ENCODE results near the gene ASTN2. TPM values are rescaled to one million over a fixed set of nuclear protein-coding genes. Genes with fewer than 3 reads are reported as not detected.

The ASTN2 gene
- total RNA-seq, 1 donor from 2014 or later, result 7.3 TPM

DNA sequence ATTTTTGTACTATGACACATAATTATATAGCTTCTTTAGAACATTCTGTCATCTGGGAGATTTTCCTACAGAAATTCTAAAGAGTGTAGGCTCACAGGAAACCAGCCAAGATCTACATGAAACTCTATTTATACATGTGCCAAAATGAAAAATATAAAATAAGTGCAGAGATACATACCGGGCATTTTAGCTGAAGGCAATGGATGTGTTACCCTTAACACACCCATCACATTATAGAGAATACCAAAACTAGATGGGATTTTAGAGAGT, 601.9 kb downstream of the ASTN2 start:
- Histone ChIP-seq H3K27ac (ENCODE audit: low read depth, low read length) (no peak overlapping the region), H3K4me1 (ENCODE audit: control insufficient read depth in 3 of 3, insufficient read depth in 3 of 3, low read length in 3 of 3) (no peaks in the 10 kb centered on the region), H3K9ac (ENCODE audit: low read depth in 1 of 3, low read length in 3 of 3) (no peak overlapping the region), H3K36me3 (ENCODE audit: control insufficient read depth in 3 of 3, insufficient read depth in 3 of 3, low read length in 3 of 3) (no peaks in the 10 kb centered on the region), H3K9me3 (ENCODE audit: control insufficient read depth in 3 of 3, low read length in 3 of 3) (no peaks in the 10 kb centered on the region), H3K27me3 (ENCODE audit: control insufficient read depth in 3 of 3, insufficient read depth in 3 of 3, low read length in 3 of 3) (no peaks in the 10 kb centered on the region), H3K4me3 (ENCODE audit: low read length in 3 of 3) (no peak overlapping the region)

DNA sequence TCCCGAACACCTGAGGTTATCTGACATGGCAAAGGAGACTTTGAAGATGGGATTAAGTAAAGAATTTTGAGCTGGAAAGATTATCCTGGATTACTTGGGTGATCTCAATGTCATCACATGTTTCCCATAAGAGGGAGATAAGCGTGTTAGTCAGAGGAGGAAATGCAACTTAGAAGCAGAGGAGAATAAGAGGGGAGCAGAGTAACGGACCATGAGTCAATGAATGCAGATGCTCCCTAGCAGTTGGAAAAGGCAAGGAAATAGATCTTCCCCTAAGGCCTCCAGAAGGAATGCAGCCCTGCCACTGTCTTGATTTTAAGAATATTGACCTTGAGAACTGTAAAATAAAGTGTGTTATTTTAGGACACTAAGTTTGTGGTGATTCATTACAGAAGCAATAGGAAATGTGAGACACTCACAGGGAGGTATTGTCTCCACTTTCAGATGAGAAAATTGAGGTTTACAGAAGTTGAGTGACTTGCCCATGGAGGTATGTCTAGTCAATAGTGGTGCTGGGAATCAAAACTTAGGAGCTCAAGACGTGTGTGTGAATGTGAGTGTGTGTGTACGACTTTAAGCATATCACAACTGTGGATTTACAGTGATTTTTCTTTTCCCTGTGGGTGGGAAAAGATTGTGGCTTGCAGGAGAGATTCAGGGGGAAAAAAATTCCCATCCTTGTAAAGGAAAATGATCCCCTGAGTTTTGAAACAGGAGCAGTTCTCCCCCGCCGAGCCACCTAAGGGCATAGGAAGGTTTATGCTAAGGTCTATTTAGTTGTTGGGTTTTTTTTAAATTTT, 602.4 kb downstream of the ASTN2 start:
- no peaks in the 10 kb centered on the region for H3K9me3 ChIP-seq (ENCODE audit: control insufficient read depth in 3 of 3, low read length in 3 of 3)
- no peaks in the 10 kb centered on the region for H3K4me1 ChIP-seq (ENCODE audit: control insufficient read depth in 3 of 3, insufficient read depth in 3 of 3, low read length in 3 of 3)
- H3K9ac ChIP-seq (ENCODE audit: low read depth in 1 of 3, low read length in 3 of 3), result no peak overlapping the region
- H3K36me3 ChIP-seq (ENCODE audit: control insufficient read depth in 3 of 3, insufficient read depth in 3 of 3, low read length in 3 of 3), result no peaks in the 10 kb centered on the region
- H3K27ac ChIP-seq (ENCODE audit: low read depth, low read length), result no peak overlapping the region
- H3K4me3 ChIP-seq (ENCODE audit: low read length in 3 of 3), result no peak overlapping the region
- no peaks in the 10 kb centered on the region for H3K27me3 ChIP-seq (ENCODE audit: control insufficient read depth in 3 of 3, insufficient read depth in 3 of 3, low read length in 3 of 3)

DNA sequence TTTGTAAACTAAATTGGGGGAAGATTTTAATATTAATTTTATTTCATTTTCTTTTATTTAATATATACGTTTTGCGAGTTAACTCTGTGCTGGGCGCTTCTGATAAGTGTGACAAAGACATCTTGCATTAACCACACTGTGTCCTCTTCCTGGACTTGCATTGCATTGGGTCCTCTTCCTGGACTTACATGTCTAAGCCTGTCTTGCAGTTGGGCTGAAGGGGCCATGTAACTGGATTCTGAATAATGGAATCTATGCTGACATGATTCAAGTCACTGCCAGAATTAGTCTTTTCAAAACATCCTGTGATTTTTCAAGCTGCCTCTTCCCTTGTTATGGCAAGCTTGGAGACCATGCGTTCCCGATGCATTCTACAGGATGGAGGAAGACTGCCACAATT, 605.2 kb downstream of the ASTN2 start:
- no peak overlapping the region for H3K9ac ChIP-seq (ENCODE audit: low read depth in 1 of 3, low read length in 3 of 3)
- H3K9me3 ChIP-seq (ENCODE audit: control insufficient read depth in 3 of 3, low read length in 3 of 3), result no peaks in the 10 kb centered on the region
- no peaks in the 10 kb centered on the region for H3K36me3 ChIP-seq (ENCODE audit: control insufficient read depth in 3 of 3, insufficient read depth in 3 of 3, low read length in 3 of 3)
- H3K27ac ChIP-seq (ENCODE audit: low read depth, low read length), result no peak overlapping the region
- no peaks in the 10 kb centered on the region for H3K27me3 ChIP-seq (ENCODE audit: control insufficient read depth in 3 of 3, insufficient read depth in 3 of 3, low read length in 3 of 3)
- no peak overlapping the region for H3K4me3 ChIP-seq (ENCODE audit: low read length in 3 of 3)
- no peaks in the 10 kb centered on the region for H3K4me1 ChIP-seq (ENCODE audit: control insufficient read depth in 3 of 3, insufficient read depth in 3 of 3, low read length in 3 of 3)

DNA sequence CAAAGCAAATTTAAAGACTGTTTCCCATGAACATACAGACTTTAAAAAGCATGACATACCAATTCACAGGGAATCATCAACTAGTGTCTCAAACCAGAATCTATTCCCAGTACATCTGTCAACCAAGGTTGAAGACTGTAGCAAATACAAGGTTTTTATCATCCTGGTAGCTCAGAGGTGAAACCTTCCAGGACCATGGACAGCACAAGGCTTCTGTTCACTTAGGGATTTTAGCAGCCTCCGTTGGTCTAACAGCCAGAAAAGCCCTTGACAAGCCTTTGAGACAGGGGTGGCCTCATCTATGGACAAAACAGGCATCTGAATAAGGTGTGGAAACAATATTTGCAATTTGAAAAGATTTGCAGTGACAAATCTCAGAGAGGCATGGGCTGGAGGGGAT, 608.8 kb downstream of the ASTN2 start:
- H3K4me1 ChIP-seq (ENCODE audit: control insufficient read depth in 3 of 3, insufficient read depth in 3 of 3, low read length in 3 of 3), result no peaks in the 10 kb centered on the region
- no peak overlapping the region for H3K4me3 ChIP-seq (ENCODE audit: low read length in 3 of 3)
- H3K9ac ChIP-seq (ENCODE audit: low read depth in 1 of 3, low read length in 3 of 3), result no peak overlapping the region
- no peaks in the 10 kb centered on the region for H3K9me3 ChIP-seq (ENCODE audit: control insufficient read depth in 3 of 3, low read length in 3 of 3)
- H3K27me3 ChIP-seq (ENCODE audit: control insufficient read depth in 3 of 3, insufficient read depth in 3 of 3, low read length in 3 of 3), result no peaks in the 10 kb centered on the region
- no peak overlapping the region for H3K27ac ChIP-seq (ENCODE audit: low read depth, low read length)
- no peaks in the 10 kb centered on the region for H3K36me3 ChIP-seq (ENCODE audit: control insufficient read depth in 3 of 3, insufficient read depth in 3 of 3, low read length in 3 of 3)

DNA sequence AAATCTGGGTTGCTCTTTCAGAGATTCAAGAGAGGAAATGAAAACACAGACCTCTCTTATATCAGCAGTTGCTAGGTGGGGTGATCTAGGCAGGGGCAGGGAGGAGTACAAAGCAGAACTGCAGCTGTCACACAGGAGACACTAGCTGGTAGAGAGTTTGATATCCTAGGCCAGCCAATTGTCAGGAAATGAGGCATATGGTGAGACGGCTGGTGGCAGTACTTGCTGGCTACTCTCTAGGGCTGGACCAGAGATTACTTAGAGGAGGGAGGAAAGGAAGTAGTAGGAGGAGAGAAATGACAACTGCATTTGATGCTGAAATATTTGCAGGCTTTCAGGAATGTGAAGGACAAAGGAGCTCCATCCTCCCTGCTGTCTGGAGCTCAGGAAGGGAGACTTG, 614.0 kb downstream of the ASTN2 start:
- H3K36me3 ChIP-seq (ENCODE audit: control insufficient read depth in 3 of 3, insufficient read depth in 3 of 3, low read length in 3 of 3), result no peaks in the 10 kb centered on the region
- no peak overlapping the region for H3K27ac ChIP-seq (ENCODE audit: low read depth, low read length)
- H3K4me3 ChIP-seq (ENCODE audit: low read length in 3 of 3), result no peak overlapping the region
- H3K9ac ChIP-seq (ENCODE audit: low read depth in 1 of 3, low read length in 3 of 3), result no peak overlapping the region
- H3K9me3 ChIP-seq (ENCODE audit: control insufficient read depth in 3 of 3, low read length in 3 of 3), result no peaks in the 10 kb centered on the region
- H3K4me1 ChIP-seq (ENCODE audit: control insufficient read depth in 3 of 3, insufficient read depth in 3 of 3, low read length in 3 of 3), result no peaks in the 10 kb centered on the region
- peaks cover 0 to 2% (median 0%) of the 10 kb centered on the region in 3 donors for H3K27me3 ChIP-seq (ENCODE audit: control insufficient read depth in 3 of 3, insufficient read depth in 3 of 3, low read length in 3 of 3)

DNA sequence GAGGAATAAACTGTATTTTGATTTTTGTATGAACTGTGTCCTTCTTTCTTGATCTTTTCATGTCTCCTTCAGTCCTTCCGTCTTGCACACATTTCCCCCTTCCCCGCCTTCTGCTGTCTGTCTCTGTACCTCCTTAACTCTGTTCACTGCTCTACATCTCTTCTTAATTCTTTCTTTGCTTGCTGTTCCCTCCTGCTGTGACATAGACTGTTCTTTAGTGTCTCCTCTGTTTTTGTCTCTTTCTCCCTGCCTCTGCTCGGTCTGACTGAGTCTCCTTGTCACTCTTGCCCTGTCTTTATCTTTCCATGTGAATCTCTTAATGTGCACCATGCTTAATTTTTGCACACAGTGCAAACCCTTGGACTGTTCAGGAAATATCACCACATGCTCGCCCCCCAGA, 614.8 kb downstream of the ASTN2 start:
- H3K27ac ChIP-seq (ENCODE audit: low read depth, low read length), result no peak overlapping the region
- no peak overlapping the region for H3K9ac ChIP-seq (ENCODE audit: low read depth in 1 of 3, low read length in 3 of 3)
- no peaks in the 10 kb centered on the region for H3K9me3 ChIP-seq (ENCODE audit: control insufficient read depth in 3 of 3, low read length in 3 of 3)
- no peaks in the 10 kb centered on the region for H3K36me3 ChIP-seq (ENCODE audit: control insufficient read depth in 3 of 3, insufficient read depth in 3 of 3, low read length in 3 of 3)
- peaks cover 0 to 2% (median 0%) of the 10 kb centered on the region in 3 donors for H3K27me3 ChIP-seq (ENCODE audit: control insufficient read depth in 3 of 3, insufficient read depth in 3 of 3, low read length in 3 of 3)
- H3K4me3 ChIP-seq (ENCODE audit: low read length in 3 of 3), result no peak overlapping the region
- no peaks in the 10 kb centered on the region for H3K4me1 ChIP-seq (ENCODE audit: control insufficient read depth in 3 of 3, insufficient read depth in 3 of 3, low read length in 3 of 3)

DNA sequence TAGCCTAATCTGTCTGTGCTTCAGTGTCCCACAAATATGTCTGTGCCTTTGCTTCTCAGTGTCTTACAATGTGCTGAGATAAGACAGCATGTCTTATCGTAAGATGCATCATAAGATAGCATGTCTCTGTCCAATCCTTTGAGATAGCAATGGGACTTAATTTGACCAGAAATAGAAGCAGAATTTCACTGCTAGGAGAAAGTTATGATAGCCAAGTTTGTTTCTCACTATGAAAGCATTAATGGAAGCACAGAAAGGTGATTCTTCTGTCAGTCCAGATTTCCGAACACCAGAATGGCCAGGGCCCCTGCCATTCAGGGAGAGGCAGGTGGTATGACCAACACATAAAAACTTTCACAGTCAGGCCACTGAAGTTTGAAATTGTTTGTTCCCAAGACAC, 616.3 kb downstream of the ASTN2 start:
- Histone ChIP-seq H3K27me3 (ENCODE audit: control insufficient read depth in 3 of 3, insufficient read depth in 3 of 3, low read length in 3 of 3) (peaks cover 0 to 2% (median 0%) of the 10 kb centered on the region in 3 donors), H3K9me3 (ENCODE audit: control insufficient read depth in 3 of 3, low read length in 3 of 3) (no peaks in the 10 kb centered on the region), H3K4me3 (ENCODE audit: low read length in 3 of 3) (no peak overlapping the region), H3K27ac (ENCODE audit: low read depth, low read length) (no peak overlapping the region), H3K9ac (ENCODE audit: low read depth in 1 of 3, low read length in 3 of 3) (no peak overlapping the region), H3K36me3 (ENCODE audit: control insufficient read depth in 3 of 3, insufficient read depth in 3 of 3, low read length in 3 of 3) (no peaks in the 10 kb centered on the region), H3K4me1 (ENCODE audit: control insufficient read depth in 3 of 3, insufficient read depth in 3 of 3, low read length in 3 of 3) (no peaks in the 10 kb centered on the region)

DNA sequence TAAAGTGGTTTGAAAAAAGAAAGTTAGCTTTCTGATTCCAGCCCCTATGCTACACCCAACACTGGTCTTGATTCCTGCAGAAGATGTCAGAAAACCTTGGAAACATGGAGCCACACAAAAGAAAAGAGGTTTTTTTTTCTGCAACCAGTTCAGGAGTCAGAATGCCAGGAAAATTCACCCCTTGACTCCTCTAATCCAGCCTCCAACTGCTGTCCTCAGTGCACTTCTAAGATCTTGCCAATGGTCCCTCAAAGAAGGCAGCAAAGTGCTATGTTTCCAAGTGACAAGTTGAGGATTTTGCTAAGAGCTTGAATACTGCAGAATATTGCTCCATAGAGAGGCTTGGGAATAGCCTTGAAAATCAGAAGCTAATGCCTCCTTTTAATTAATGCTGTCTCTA, 617.6 kb downstream of the ASTN2 start:
- Histone ChIP-seq H3K9me3 (ENCODE audit: control insufficient read depth in 3 of 3, low read length in 3 of 3) (no peaks in the 10 kb centered on the region), H3K36me3 (ENCODE audit: control insufficient read depth in 3 of 3, insufficient read depth in 3 of 3, low read length in 3 of 3) (no peaks in the 10 kb centered on the region), H3K4me1 (ENCODE audit: control insufficient read depth in 3 of 3, insufficient read depth in 3 of 3, low read length in 3 of 3) (no peaks in the 10 kb centered on the region), H3K27me3 (ENCODE audit: control insufficient read depth in 3 of 3, insufficient read depth in 3 of 3, low read length in 3 of 3) (peaks cover 0 to 2% (median 0%) of the 10 kb centered on the region in 3 donors), H3K27ac (ENCODE audit: low read depth, low read length) (no peak overlapping the region), H3K4me3 (ENCODE audit: low read length in 3 of 3) (no peak overlapping the region), H3K9ac (ENCODE audit: low read depth in 1 of 3, low read length in 3 of 3) (no peak overlapping the region)

DNA sequence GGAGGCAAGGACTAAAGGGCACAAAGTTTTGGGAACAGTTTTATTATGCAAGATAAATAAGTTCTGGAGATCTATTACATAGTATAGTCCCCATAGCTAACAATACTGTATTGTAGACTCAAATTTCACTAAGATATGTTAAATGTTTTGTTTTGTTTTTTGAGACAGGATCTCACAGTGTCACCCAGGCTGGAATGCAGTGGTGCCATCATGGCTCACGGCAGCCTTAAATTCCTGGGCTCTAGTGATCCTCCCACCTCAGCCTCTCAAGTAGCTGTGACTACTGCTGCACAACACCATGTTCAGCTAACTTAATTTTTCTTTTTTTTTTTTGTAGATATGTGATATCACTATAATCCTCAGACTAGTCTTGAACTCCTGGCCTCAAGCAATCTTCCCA, 618.2 kb downstream of the ASTN2 start:
- H3K27me3 ChIP-seq (ENCODE audit: control insufficient read depth in 3 of 3, insufficient read depth in 3 of 3, low read length in 3 of 3), result peaks cover 0 to 2% (median 0%) of the 10 kb centered on the region in 3 donors
- H3K4me1 ChIP-seq (ENCODE audit: control insufficient read depth in 3 of 3, insufficient read depth in 3 of 3, low read length in 3 of 3), result no peaks in the 10 kb centered on the region
- H3K9ac ChIP-seq (ENCODE audit: low read depth in 1 of 3, low read length in 3 of 3), result no peak overlapping the region
- H3K4me3 ChIP-seq (ENCODE audit: low read length in 3 of 3), result no peak overlapping the region
- no peaks in the 10 kb centered on the region for H3K9me3 ChIP-seq (ENCODE audit: control insufficient read depth in 3 of 3, low read length in 3 of 3)
- H3K27ac ChIP-seq (ENCODE audit: low read depth, low read length), result no peak overlapping the region
- H3K36me3 ChIP-seq (ENCODE audit: control insufficient read depth in 3 of 3, insufficient read depth in 3 of 3, low read length in 3 of 3), result no peaks in the 10 kb centered on the region

DNA sequence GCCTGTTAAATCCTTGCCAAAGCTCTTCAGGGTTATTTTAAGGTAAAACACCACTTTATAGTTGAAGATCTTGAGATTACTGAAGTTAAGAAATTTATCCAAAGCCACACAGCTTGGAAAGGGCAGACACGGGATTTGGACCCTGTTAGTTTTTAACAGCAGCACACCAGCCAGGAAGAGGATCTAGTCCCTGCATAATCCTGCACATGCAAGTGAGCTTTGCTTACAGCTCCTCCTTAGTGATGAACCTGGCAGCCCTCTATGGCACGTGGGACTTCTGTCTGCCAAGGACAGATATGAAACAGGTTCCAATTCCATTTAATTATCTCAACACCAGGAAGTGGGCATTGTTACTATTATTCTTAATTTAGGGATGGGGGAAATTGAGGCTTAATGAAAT, 619.0 kb downstream of the ASTN2 start:
- H3K4me1 ChIP-seq (ENCODE audit: control insufficient read depth in 3 of 3, insufficient read depth in 3 of 3, low read length in 3 of 3), result no peaks in the 10 kb centered on the region
- no peaks in the 10 kb centered on the region for H3K36me3 ChIP-seq (ENCODE audit: control insufficient read depth in 3 of 3, insufficient read depth in 3 of 3, low read length in 3 of 3)
- peaks cover 0 to 2% (median 0%) of the 10 kb centered on the region in 3 donors for H3K27me3 ChIP-seq (ENCODE audit: control insufficient read depth in 3 of 3, insufficient read depth in 3 of 3, low read length in 3 of 3)
- no peak overlapping the region for H3K4me3 ChIP-seq (ENCODE audit: low read length in 3 of 3)
- H3K9me3 ChIP-seq (ENCODE audit: control insufficient read depth in 3 of 3, low read length in 3 of 3), result no peaks in the 10 kb centered on the region
- no peak overlapping the region for H3K27ac ChIP-seq (ENCODE audit: low read depth, low read length)
- H3K9ac ChIP-seq (ENCODE audit: low read depth in 1 of 3, low read length in 3 of 3), result no peak overlapping the region

Measured in skeletal muscle tissue (tissue), 4 donors.